GM21367 (cell line): ENCODE results near the gene NOC4L.

Experiments used
- ATAC-seq: cut with Tn5 transposase; IDR thresholded peaks from one replicate; pipeline ENCODE4 v1.9.1; 2021; ENCODE audit not compliant: unreplicated experiment

NOC4L gene

GRCh38 chr12:132168311-132169031, 24.2 kb downstream of the NOC4L start:
- ATAC-seq, result no peak

DNA sequence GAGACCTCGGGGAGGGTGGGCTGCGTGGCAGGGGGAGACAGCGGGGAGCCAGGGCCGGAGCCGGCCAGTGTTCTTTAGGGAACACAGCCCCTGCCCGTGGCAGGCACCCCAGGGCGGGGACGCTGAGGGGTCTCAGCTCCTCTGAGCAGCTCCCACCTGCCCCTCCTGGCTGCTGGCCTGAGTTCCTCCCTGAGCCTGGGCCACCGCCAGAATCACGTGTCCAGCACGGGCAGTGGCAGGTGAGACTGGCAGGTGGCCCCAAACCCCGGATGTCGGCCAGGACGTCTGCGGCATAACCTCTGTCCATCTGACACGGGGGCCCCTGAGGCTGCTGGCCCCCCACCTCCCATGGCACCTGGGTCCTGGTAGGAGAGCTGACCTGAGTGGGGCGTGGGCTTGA, 25.1 kb downstream of the NOC4L start:
- no peak for ATAC-seq

DNA sequence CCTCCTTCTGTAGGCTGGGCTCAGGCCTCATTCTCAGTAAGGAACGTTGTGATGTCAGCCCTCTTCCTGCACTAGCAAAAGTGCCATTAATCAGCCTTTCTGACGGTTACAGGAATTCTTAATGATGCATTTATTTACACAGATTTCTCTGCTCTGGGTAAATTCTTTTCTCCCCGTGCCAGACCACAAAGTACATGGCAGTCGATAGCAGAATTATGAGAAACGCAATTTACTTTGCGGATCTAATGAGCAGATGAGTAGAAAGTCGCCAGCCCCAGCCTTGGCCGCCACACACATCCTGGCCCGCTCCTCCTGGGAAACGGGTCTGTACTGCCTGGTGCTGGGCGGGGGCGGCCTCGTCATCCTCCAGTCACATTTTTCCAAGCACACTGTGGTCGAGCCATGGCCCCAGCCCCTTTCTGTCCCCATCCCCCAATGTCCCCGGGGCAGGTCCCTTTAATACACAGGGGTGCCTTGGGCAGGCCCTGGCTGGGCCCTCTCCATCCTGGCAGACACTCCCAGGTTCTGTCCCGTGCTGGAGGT, 25.9 kb downstream of the NOC4L start:
- ATAC-seq, result no peak

DNA sequence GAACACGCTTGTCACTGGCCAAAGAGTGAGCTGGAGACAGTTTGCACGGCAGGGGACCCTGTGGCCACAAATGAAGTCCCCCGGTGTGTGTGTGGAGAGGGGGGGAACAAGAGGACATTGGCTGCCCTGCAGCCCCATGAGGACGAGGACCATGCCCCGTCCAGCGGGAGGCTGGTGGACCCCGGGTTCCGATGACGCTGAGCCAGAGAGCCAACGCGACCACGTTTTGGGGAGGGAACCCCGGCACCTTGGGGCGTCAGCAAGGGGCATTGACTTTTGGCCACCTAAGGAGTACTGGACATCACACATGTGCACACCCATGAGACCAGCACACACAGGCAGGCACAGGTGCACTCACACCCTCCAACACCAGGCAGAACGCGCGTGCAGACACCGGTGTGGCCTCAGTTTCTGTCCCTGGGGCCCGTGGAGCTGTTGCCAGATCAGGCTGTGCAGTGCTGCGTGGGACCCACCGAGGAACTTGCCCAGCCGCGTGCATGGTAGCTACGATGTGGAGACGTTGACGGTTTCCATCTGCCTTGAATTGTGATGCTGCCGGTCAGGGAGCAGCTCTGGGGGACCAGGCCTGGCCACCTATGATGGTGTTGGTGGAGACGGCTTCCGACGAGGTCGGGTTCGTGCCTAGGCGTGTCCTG, 26.5 kb downstream of the NOC4L start:
- no peak for ATAC-seq

GRCh38 chr12:132171293-132171967, 27.2 kb downstream of the NOC4L start:
- ATAC-seq, result no peak

DNA sequence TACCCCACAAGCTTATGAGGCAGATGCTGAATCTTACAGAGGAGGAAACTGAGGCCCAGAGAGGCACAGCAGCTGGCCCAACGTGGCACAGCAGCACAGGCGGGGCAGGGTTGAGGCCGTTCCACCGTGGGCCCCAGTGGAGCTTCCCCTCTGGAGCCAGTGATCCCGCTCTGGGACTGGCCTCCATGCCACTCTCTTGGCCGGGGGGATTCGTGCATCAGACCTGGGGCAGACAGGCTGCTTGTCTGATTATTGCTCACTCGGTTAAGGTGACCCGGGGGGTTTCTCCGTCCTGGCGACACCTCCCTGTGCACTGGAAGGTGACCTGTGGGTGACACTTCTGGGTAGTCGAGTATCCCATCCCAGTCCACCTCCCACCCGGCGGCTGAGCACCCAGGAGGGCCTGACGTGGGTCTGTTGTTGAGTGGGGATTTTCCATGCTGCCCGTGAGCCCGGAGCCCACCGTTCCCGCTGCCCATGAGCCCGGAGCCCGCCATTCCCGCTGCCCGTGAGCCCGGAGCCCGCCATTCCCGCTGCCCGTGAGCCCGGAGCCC, 27.8 kb downstream of the NOC4L start:
- no peak for ATAC-seq

DNA sequence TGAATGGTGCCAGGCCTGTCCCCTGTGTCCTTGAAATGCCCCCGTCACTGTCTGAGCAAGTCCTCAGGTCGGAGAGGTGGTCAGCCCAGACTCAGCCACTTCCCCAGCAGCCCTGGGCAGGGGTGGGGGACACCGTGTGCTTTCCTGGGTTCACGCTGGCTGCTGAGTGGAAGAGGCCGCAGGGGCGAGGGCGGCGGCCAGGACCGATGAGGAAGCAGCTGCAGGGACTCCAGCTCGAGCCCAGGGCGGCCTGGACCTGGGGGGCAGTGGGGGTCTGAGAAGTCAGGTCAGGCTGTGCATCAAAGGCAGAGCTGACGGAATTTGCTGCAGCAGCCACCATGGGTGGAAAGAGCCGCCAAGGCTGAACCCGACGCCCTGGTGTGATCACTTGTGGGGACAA, 28.4 kb downstream of the NOC4L start:
- no peak for ATAC-seq

DNA sequence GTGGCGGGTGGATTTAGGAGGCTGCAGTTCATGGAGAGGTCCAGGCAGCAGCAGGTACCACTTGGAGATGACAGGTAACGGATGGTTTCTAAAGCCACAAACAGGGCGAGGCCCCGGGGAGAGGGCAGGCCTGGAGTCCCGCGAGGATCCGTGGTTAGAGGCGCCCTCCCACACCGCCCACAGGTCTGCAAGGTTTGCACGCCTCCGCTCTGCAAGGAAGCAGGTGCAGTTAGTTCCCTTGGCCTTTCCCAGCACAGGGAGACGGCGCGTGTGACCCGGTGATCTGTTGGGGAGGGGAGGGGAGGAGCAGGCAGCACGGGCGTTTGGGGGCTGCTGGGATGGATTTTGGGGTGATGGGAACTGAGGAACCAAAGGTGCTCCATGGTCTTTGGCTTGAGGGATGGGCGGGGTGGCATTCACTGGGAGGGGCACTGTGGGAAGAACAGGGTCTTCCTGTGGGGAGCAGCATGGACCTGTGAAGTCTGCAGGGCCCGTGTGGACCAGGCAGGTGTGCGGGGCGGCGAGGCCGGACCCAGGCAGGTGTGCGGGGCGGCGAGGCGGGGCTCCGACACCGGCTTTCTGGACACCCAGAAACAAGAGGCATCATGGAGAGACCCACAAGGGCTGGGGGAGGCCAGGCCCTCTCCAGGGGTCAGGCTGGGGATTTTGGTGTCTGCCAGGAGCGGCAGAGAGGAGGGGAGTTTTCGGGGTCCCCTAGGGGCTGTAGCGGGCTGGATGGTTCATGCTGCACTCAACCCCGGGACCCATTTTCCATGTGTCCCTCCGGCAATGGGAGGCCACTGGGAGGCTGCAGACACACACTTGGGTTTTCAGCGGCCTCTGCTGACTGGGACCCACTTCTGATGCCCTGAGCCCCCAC, 29.1 kb downstream of the NOC4L start:
- ATAC-seq, result no peak

- no peak for ATAC-seq
Observed at GRCh38 chr12:132174015-132174838, 30.0 kb downstream of the NOC4L start.

DNA sequence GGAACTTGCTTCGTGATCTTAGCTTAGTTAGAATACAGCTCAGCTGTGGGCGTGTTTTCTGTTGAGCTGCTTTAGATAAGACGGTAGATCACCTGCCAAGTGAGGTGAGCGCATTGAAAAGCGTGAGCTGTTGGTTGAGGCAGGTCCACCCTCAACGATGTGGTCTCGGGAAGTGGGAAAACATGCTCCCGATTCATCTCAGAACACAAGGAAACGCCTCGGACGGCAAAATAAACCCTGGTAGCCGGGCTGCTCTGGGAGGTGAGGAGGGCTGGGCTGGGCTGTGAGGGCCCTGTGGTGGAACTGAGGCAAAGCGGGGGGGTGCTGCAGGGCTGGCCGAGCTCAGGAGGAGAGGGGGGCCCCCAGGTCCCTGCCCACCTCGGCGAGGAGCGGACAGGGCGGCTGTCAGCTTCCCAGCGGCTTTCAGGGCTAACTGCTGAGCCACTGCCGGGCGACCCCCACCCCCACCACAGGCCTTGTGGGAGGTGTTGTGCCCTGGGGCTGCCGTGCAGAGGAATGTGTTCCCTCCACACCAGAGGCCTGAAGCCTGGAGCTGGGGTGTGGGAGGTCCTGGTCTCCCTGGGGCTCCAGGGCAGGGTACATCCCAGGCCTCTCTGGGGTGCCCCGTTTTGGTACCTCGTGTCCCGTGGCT, 30.7 kb downstream of the NOC4L start:
- ATAC-seq, result no peak

DNA sequence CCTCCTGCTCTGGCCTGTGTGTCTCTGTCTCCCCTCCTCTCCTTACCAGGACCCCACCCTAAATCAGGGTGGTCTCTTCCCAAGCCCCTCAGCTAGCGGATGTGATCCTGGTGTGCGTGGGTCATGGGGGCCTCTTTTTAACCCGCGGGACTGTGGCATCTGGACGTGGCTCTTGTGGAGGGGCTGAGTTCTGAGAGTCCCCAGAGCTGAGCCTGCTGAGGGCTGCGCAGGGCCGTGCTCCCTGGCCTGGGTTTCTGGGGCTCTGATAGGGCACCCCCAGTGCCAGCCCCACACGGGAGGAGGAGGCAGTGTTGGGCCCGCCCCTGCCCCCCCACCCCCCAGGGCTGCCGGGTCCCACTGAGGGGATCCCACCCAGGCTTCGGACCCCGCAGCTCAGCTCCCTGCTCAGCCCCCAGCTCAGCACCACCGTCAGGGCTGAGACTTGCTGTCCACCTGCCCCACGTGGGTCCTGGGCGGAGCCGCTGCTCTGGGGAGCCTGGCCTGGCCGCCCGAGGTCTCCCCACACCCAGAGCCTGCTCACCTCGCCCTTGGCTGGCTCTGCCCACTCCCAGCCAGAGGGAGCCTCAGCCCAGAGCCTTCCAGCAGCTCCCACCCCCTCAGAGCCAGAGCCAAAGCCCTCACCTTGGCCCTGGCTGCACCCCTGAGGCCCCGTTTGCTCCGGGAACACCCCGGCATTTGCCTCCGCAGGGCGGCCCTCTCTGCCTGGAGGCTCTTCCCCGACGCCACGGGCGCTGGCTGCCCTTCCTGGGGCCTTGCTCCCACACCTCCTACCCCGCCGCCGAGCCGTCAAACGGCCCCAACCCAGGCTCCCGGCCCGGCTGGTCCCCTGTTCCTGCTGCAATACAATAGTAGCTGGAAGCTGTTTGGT, 31.5 kb downstream of the NOC4L start:
- ATAC-seq, result no peak

DNA sequence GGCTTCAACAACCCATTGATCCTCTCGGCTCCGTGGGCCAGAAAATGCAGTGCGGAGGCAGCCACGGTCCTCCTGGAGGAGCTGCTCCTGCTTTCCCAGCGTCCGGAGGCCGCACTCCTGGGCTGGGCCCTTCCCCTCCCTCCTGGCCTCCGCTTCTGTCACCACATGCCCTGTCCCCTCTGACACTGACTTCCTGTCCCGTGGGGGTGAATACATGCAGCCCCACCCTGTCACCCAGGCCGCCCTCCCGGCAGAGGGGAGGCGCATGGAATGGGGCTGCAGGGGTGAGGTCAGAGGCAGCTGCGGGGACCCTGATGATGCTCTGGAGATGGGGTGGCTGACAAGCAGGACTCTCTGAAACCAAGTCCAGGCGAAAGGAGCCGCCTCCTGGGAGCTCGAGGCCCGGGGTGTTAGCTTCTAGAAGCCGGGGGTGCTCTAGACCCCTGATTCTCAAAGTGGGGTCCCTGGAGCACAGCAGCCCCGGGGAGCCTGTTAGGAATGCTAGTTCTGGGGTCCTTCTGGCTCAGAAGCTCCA, 32.2 kb downstream of the NOC4L start:
- ATAC-seq, result no peak

- ATAC-seq, result no peak
Observed at GRCh38 chr12:132176920-132177551, 32.8 kb downstream of the NOC4L start.

DNA sequence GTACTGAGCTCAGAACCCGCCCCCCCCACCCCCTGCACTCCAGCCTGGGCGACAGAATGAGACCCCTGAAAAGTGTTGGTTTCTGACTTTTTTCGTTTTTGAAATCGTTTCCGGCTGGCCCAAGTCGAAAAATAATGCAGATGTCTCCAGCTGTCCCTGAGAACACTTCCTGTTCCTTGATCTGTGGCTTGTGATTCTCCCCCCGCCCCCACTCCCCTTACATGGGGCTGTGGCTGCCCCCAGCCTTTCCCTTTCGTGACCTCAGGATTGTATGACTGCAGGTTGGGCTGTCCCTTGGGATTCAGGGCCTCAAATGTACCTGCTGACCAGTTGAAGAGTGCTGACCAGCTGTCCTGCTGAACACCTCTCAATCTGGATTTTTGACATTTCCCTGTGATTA, 34.1 kb downstream of the NOC4L start:
- ATAC-seq, result no peak

DNA sequence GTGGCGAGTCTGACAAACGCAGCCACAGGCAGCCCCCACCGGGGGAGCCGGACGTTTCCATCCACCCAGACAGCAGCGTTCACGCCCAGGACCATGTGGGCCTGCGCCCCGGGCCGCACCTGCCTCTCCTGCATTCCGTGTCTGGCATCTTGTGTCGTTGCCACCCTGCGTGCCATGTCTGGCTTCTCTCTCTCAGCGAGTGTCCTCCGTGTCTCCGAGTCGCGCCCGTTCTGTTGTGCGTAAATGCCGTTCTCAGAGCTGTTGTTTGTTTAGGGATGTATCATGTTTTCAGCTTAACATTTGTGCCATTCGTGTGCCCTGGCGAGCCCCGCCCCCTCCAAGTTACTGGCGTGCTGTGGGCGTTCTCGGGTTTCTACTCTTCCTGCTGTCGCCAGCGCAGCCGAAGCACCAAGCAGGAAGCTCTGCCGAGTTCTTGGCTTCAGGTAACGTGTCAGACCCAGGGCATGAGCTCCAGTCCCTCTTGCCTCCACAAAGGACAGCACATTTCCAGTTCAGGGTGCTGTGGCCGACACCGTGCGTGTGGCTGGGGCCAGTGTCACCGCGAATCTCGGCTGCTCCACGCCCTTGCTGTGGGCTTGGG, 34.6 kb downstream of the NOC4L start:
- no peak for ATAC-seq

GRCh38 chr12:132179431-132180362, 35.4 kb downstream of the NOC4L start:
- ATAC-seq, result no peak
